HEK293 (cell line): Measurements from ENCODE around the gene FDX1.

Experiments
- CTCF ChIA-PET: fragments of 350-600 bp; formaldehyde crosslinking; extraction: SDS; loops from one replicate; lab custom pipeline; 2021; ENCODE audit warnings: antibody characterized with exemption; lab: Yijun Ruan, JAX
- POLR2A ChIA-PET: fragments of 300-600 bp; formaldehyde crosslinking; extraction: SDS; loops from one replicate; lab custom pipeline; 2020; ENCODE audit warnings: antibody characterized with exemption, inconsistent platforms; lab: Yijun Ruan, JAX
- H3K27ac ChIP-seq: fragments of 200-500 bp; sonication (Bioruptor generic); 2 replicates; pipeline ENCODE4 v1.5.1; 2014; ENCODE audit warnings: low read depth, low read length, control low read depth, inconsistent platforms; ENCODE audit errors: extremely low read depth
- H3K36me3 ChIP-seq, 2 experiments: fragments of 200-500 bp in 1 of 2; sonication (Bioruptor generic) in 1 of 2; 1 replicate in 1 of 2; 2 replicates in 1 of 2; pipeline ENCODE4 v1.5.1; 2014 to 2017; ENCODE audit warnings: inconsistent platforms in 2 of 2, low read length in 2 of 2; ENCODE audit not compliant: control insufficient read depth in 2 of 2, insufficient read depth in 1 of 2
- H3K4me1 ChIP-seq: fragments of 200-500 bp; sonication (Bioruptor generic); 2 replicates; pipeline ENCODE4 v1.5.1; 2014; ENCODE audit warnings: mild to moderate bottlenecking, low read length, inconsistent platforms; ENCODE audit not compliant: control insufficient read depth, insufficient read depth
- H3K4me3 ChIP-seq: 2 replicates; pipeline ENCODE4 v1.5.1; 2011; ENCODE audit warnings: low read depth, mild to moderate bottlenecking, control low read depth, low read length, moderate library complexity
- H3K9me3 ChIP-seq: fragments of 200-500 bp; sonication (Bioruptor generic); 2 replicates; pipeline ENCODE4 v1.5.1; 2014; ENCODE audit warnings: low read depth, low read length, inconsistent platforms; ENCODE audit not compliant: control insufficient read depth, insufficient read depth
- BCL11B ChIP-seq: fragments of 450-650 bp; formaldehyde crosslinking; IDR thresholded peaks from 2 replicates; pipeline ENCODE4 v1.5.1; 2016; ENCODE audit warnings: low read depth, missing biosample characterization, missing genetic modification characterization
- EGR2 ChIP-seq: fragments of 450-650 bp; formaldehyde crosslinking; IDR thresholded peaks from 2 replicates; pipeline ENCODE4 v1.5.1; 2016; ENCODE audit warnings: low read depth, missing biosample characterization, missing genetic modification characterization
- GLIS2 ChIP-seq: fragments of 450-650 bp; formaldehyde crosslinking; IDR thresholded peaks from 2 replicates; pipeline ENCODE4 v1.5.1; 2016; ENCODE audit warnings: missing biosample characterization, missing genetic modification characterization
- IKZF3 ChIP-seq: fragments of 450-650 bp; IDR thresholded peaks from 2 replicates; pipeline ENCODE4 v1.5.0; 2018; ENCODE audit warnings: missing biosample characterization, mild to moderate bottlenecking, missing genetic modification characterization, moderate library complexity
- KLF10 ChIP-seq: fragments of 450-650 bp; IDR thresholded peaks from 2 replicates; pipeline ENCODE4 v1.5.1; 2018; ENCODE audit warnings: missing biosample characterization, mild to moderate bottlenecking, missing genetic modification characterization
- PATZ1 ChIP-seq: fragments of 450-650 bp; formaldehyde crosslinking; IDR thresholded peaks from 2 replicates; pipeline ENCODE4 v1.5.1; 2016; ENCODE audit warnings: missing biosample characterization, missing genetic modification characterization
- PBX3 ChIP-seq: sonication (generic); formaldehyde crosslinking; IDR thresholded peaks from 2 replicates; pipeline ENCODE4 v1.8.1; 2022; ENCODE audit warnings: mild to moderate bottlenecking, moderate library complexity, missing genetic modification reagents
- RBAK ChIP-seq: fragments of 450-650 bp; formaldehyde crosslinking; IDR thresholded peaks from 2 replicates; pipeline ENCODE4 v1.5.1; 2016; ENCODE audit warnings: missing biosample characterization, missing genetic modification characterization
- SP2 ChIP-seq: fragments of 450-650 bp; formaldehyde crosslinking; IDR thresholded peaks from 2 replicates; pipeline ENCODE4 v1.5.1; 2016; ENCODE audit warnings: missing biosample characterization, missing genetic modification characterization
- TCF7L2 ChIP-seq: IDR thresholded peaks from 2 replicates; pipeline ENCODE4 v1.6.1; 2011; ENCODE audit warnings: low read depth, mild to moderate bottlenecking, inconsistent platforms, low read length, moderate library complexity, borderline replicate concordance
- ZBTB11 ChIP-seq: fragments of 450-650 bp; formaldehyde crosslinking; conservative IDR thresholded peaks from 2 replicates; pipeline ENCODE4 v1.5.1; 2016; ENCODE audit warnings: low read depth, missing biosample characterization, missing genetic modification characterization
- ZBTB8A ChIP-seq: fragments of 450-650 bp; formaldehyde crosslinking; IDR thresholded peaks from 2 replicates; pipeline ENCODE4 v1.5.1; 2016; ENCODE audit warnings: missing biosample characterization, missing genetic modification characterization
- ZFHX2 ChIP-seq: fragments of 450-650 bp; formaldehyde crosslinking; conservative IDR thresholded peaks from 2 replicates; pipeline ENCODE4 v1.5.1; 2016; ENCODE audit warnings: missing biosample characterization, missing genetic modification characterization
- ZIC2 ChIP-seq: fragments of 450-650 bp; formaldehyde crosslinking; IDR thresholded peaks from 2 replicates; pipeline ENCODE4 v1.5.1; 2016; ENCODE audit warnings: missing biosample characterization, missing genetic modification characterization
- ZNF248 ChIP-seq: fragments of 450-650 bp; formaldehyde crosslinking; IDR thresholded peaks from 2 replicates; pipeline ENCODE4 v1.5.1; 2017; ENCODE audit warnings: missing biosample characterization, missing genetic modification characterization
- ZNF423 ChIP-seq: fragments of 450-650 bp; formaldehyde crosslinking; IDR thresholded peaks from 2 replicates; pipeline ENCODE4 v1.5.1; 2016; ENCODE audit warnings: missing biosample characterization, missing genetic modification characterization
- ZNF488 ChIP-seq: fragments of 450-650 bp; formaldehyde crosslinking; IDR thresholded peaks from 2 replicates; pipeline ENCODE4 v1.5.1; 2016; ENCODE audit warnings: missing biosample characterization, missing genetic modification characterization
- ZNF544 ChIP-seq: fragments of 450-650 bp; formaldehyde crosslinking; IDR thresholded peaks from 2 replicates; pipeline ENCODE4 v1.5.0; 2017; ENCODE audit warnings: missing biosample characterization, missing genetic modification characterization
- ZNF549 ChIP-seq: fragments of 450-650 bp; IDR thresholded peaks from 2 replicates; pipeline ENCODE4 v1.5.1; 2018; ENCODE audit warnings: missing biosample characterization, missing genetic modification characterization, mild to moderate bottlenecking, inconsistent platforms, moderate library complexity
- ZNF596 ChIP-seq: fragments of 450-650 bp; IDR thresholded peaks from 2 replicates; pipeline ENCODE4 v1.5.0; 2018; ENCODE audit warnings: missing biosample characterization, mild to moderate bottlenecking, missing genetic modification characterization, moderate library complexity
- ZNF624 ChIP-seq: fragments of 450-650 bp; formaldehyde crosslinking; IDR thresholded peaks from 2 replicates; pipeline ENCODE4 v1.5.1; 2017; ENCODE audit warnings: missing biosample characterization, missing genetic modification characterization
- ZNF626 ChIP-seq: fragments of 450-650 bp; sonication (Bioruptor Pico); formaldehyde crosslinking; IDR thresholded peaks from 2 replicates; pipeline ENCODE4 v1.5.1; 2018; ENCODE audit warnings: missing biosample characterization, missing genetic modification characterization, inconsistent platforms
- ZNF629 ChIP-seq: fragments of 450-650 bp; formaldehyde crosslinking; IDR thresholded peaks from 2 replicates; pipeline ENCODE4 v1.5.1; 2017; ENCODE audit warnings: missing biosample characterization, missing genetic modification characterization
- ZNF645 ChIP-seq: fragments of 450-650 bp; formaldehyde crosslinking; IDR thresholded peaks from 2 replicates; pipeline ENCODE4; 2016; ENCODE audit warnings: missing biosample characterization, missing genetic modification characterization
- ZNF701 ChIP-seq: fragments of 450-650 bp; formaldehyde crosslinking; IDR thresholded peaks from 2 replicates; pipeline ENCODE4 v1.5.1; 2016; ENCODE audit warnings: missing biosample characterization, missing genetic modification characterization
- ZNF76 ChIP-seq: fragments of 450-650 bp; formaldehyde crosslinking; IDR thresholded peaks from 2 replicates; pipeline ENCODE4; 2016; ENCODE audit warnings: low read depth, missing biosample characterization, missing genetic modification characterization, borderline replicate concordance
- ZSCAN30 ChIP-seq: fragments of 450-650 bp; IDR thresholded peaks from 2 replicates; pipeline ENCODE4 v1.5.1; 2018; ENCODE audit warnings: missing biosample characterization, mild to moderate bottlenecking, missing genetic modification characterization, moderate library complexity
- ZSCAN4 ChIP-seq: fragments of 450-650 bp; formaldehyde crosslinking; IDR thresholded peaks from 2 replicates; pipeline ENCODE4 v1.5.1; 2017; ENCODE audit warnings: missing biosample characterization, missing genetic modification characterization

Gene FDX1

GRCh38 chr11:110429731-110430266, at the start of gene FDX1:
Gene FDX1, plus strand, starts transcription at chr11:110429948. Its CDS starts 173 bp downstream, at chr11:110430121.
- Histone ChIP-seq H3K4me3 (peak within 1 kb of the TSS; percentile 56), H3K36me3 (no peaks in the 10 kb centered on the region; a peak in 1 of 3 replicates), H3K9me3 (no peaks in the 10 kb centered on the region), H3K27ac (peak within 1 kb of the TSS; percentile 90), H3K4me1 (no peaks in the 10 kb centered on the region; the same call in 1 of the 2 replicates)
- CTCF ChIA-PET: interaction anchor here (0.6 to 2.2 kb wide), 8 partner anchors 33 to 1763 kb away, joined by 3 to 14 read pairs (median 4); no protein-coding TSS in a partner anchor
- POLR2A ChIA-PET: interaction anchor here (0.8 to 1.0 kb wide), 3 partner anchors 133 to 329 kb away, joined by 3 to 4 read pairs (median 4); partner anchors contain the start of gene RDX
- no peak for TF ChIP-seq ZNF76 (tag by site-specific recombination)
- no peak for TF ChIP-seq ZNF629 (tag by site-specific recombination)
- TF ChIP-seq ZIC2 (tag by site-specific recombination): 0 out of 2 replicates have a peak, but pooled peaks have one; percentile 37
- TF ChIP-seq ZNF544: no peak
- TF ChIP-seq EGR2 (tag by site-specific recombination): peak; percentile 30; the same call in 1 of the 2 replicates
- TF ChIP-seq ZBTB8A: peak; percentile 82
- no peak for TF ChIP-seq ZNF645 (tag by site-specific recombination)
- TF ChIP-seq PBX3 (CRISPR knock-in tag): peak; percentile 46; the same call in 1 of the 2 replicates
- TF ChIP-seq KLF10 (tag by site-specific recombination): peak; percentile 68
- TF ChIP-seq SP2 (tag by site-specific recombination): peak; percentile 69
- 0 out of 2 replicates have a peak, but pooled peaks have one; percentile 35 for TF ChIP-seq ZNF626 (tag by site-specific recombination)
- TF ChIP-seq ZFHX2 (tag by site-specific recombination): peak; percentile 63
- TF ChIP-seq ZNF248 (tag by site-specific recombination): no peak
- TF ChIP-seq ZSCAN30: peak; percentile 47; the same call in 1 of the 2 replicates
- no peak for TF ChIP-seq ZNF488 (tag by site-specific recombination)
- no peak for TF ChIP-seq ZNF624 (tag by site-specific recombination)
- no peak for TF ChIP-seq ZSCAN4 (tag by site-specific recombination)
- no peak for TF ChIP-seq ZNF701 (tag by site-specific recombination)
- peak; percentile 80 for TF ChIP-seq PATZ1 (tag by site-specific recombination)
- TF ChIP-seq BCL11B (tag by site-specific recombination): no peak
- 0 out of 2 replicates have a peak, but pooled peaks have one; percentile 20 for TF ChIP-seq ZNF549 (tag by site-specific recombination)
- peak; percentile 38; the same call in 1 of the 2 replicates for TF ChIP-seq ZNF596 (tag by site-specific recombination)
- TF ChIP-seq GLIS2 (tag by site-specific recombination): peak; percentile 69
- no peak for TF ChIP-seq TCF7L2
- no peak for TF ChIP-seq RBAK (tag by site-specific recombination)
- TF ChIP-seq IKZF3 (tag by site-specific recombination): peak; percentile 55; the same call in 1 of the 2 replicates
- peak; percentile 31; the same call in 1 of the 2 replicates for TF ChIP-seq ZBTB11 (tag by site-specific recombination)
- no peak for TF ChIP-seq ZNF423
